ENCODE results near the gene SAMMSON. TPM values are rescaled to one million over a fixed set of nuclear protein-coding genes. Genes with fewer than 3 reads are reported as not detected.

SAMMSON gene
- total and polyA plus RNA-seq, 2 of the 4 experiments (the other 2 are of a cell fraction), result not detected

DNA sequence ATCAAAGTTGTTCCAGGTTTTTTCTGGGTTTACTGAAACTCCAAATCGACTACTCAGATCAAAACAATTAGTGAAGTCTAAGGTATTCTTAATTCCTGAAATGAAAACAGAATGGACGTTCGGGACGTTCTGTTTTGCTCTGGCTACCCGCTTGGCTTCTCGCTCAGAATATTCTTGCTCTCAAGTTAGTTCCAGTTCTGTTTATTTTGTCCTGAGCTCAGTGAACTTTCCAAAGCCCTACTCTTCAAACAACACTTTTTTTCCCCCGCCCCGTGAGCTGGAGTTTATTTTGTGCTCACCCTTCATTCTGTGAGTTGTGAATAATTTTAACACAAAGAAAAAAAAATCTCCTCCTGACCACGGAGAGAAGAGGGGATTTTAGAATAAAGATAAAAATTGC is 72.6 kb downstream of the SAMMSON start:
- Histone ChIP-seq H3K18ac (ENCODE audit: low read depth, low read length) (no peak overlapping the region), H3K56ac (ENCODE audit: extremely low read depth, insufficient read depth, low read length) (no peak overlapping the region), H3K36me3 (ENCODE audit: control insufficient read depth, insufficient read depth, low read length) (no peaks in the 10 kb centered on the region), H4K20me1 (ENCODE audit: insufficient read depth, low read length) (no peaks in the 10 kb centered on the region), H2AK5ac (ENCODE audit: low read depth, low read length) (no peak overlapping the region), H4K5ac (ENCODE audit: low read depth, low read length) (no peak overlapping the region), H3K9me1 (ENCODE audit: insufficient read depth, low read length) (no peaks in the 10 kb centered on the region), H3K4me3 (ENCODE audit: insufficient read depth, low read depth, low read length) (peak overlapping the region; percentile 31; the same call in 1 of the 2 replicates), H2BK120ac (ENCODE audit: low read depth, low read length) (no peak overlapping the region), H3K9ac (ENCODE audit: low read depth, low read length) (no peak overlapping the region), H3K27ac (ENCODE audit: insufficient read depth, low read length) (no peak overlapping the region), H3K4me1 (ENCODE audit: control insufficient read depth, insufficient read depth, low read length) (no peaks in the 10 kb centered on the region), H4K8ac (ENCODE audit: low read depth in 2 of 2, low read length in 2 of 2) (no peak overlapping the region), H2BK5ac (ENCODE audit: low read depth, low read length, poor library complexity, severe bottlenecking) (no peak overlapping the region), H3K4me2 (ENCODE audit: low read depth, low read length) (peak overlapping the region; percentile 89), H4K91ac (ENCODE audit: insufficient read depth, low read depth, low read length) (no peak overlapping the region), H3K14ac (replicated peaks; ENCODE audit: low read depth, low read length) (no peak overlapping the region), H3K79me1 (ENCODE audit: low read depth in 1 of 2, low read length in 2 of 2) (no peaks in the 10 kb centered on the region), H3K4ac (ENCODE audit: low read depth, low read length) (no peak overlapping the region), H2BK15ac (ENCODE audit: low read depth, low read length) (no peak overlapping the region), H3K9me3 (ENCODE audit: control insufficient read depth, insufficient read depth, low read length) (no peaks in the 10 kb centered on the region), H2AK9ac (replicated peaks; ENCODE audit: low read depth, low read length, poor library complexity) (no peak overlapping the region), H2AFZ (replicated peaks; ENCODE audit: low read length, poor library complexity) (no peak overlapping the region), H3K23ac (ENCODE audit: low read depth, low read length) (no peak overlapping the region), H3K27me3 (ENCODE audit: control insufficient read depth, insufficient read depth, low read length) (peaks cover 31% of the 10 kb centered on the region), H2BK20ac (ENCODE audit: low read depth, low read length) (no peak overlapping the region)
- ChIA-PET CTCF (interaction anchor here (0.8 kb wide), 1 partner anchor 10 kb away, joined by 3 read pairs; no protein-coding TSS in a partner anchor), POLR2A (ENCODE audit: unreplicated experiment) (no interaction called here)
- BruUV-seq (replicated peaks), result no TSS peak
- intact Hi-C loops (cut with micrococcal nuclease) (loop anchor here (10.0 kb wide), 1 partner anchor 443 kb away; no protein-coding TSS in a partner anchor), in situ Hi-C loops (cut with MboI; ENCODE audit: low sequenced_read_pairs) (loop anchor here (25.0 kb wide), 1 partner anchor 1590 kb away; no protein-coding TSS in a partner anchor), dilution Hi-C loops (cut with HindIII; ENCODE audit: low sequenced_read_pairs, unreplicated experiment) (no loop called here)
- DNase-seq, result no peak
- no peak for TF ChIP-seq SMC3 (IDR thresholded peaks at IDR 0.05; ENCODE audit: low read depth, low read length)
- TF ChIP-seq RAD21 (IDR thresholded peaks at IDR 0.05; ENCODE audit: low read length), result no peak
- TF ChIP-seq NFE2L2 (IDR thresholded peaks at IDR 0.05; ENCODE audit: low read depth, low read length), result no peak
- TF ChIP-seq BHLHE40 (IDR thresholded peaks at IDR 0.05; ENCODE audit: low read depth, low read length), result no peak
- no peak for TF ChIP-seq RFX5 (IDR thresholded peaks at IDR 0.05; ENCODE audit: low read depth, low read length)
- no peak for TF ChIP-seq CHD1 (IDR thresholded peaks at IDR 0.05; ENCODE audit: low read depth, low read length)
- no peak for TF ChIP-seq CEBPB (IDR thresholded peaks at IDR 0.05; ENCODE audit: low read depth, low read length)
- TF ChIP-seq POLR2A (IDR thresholded peaks at IDR 0.05; ENCODE audit: low read depth, low read length), result no peak
- TF ChIP-seq, protein P1, sequence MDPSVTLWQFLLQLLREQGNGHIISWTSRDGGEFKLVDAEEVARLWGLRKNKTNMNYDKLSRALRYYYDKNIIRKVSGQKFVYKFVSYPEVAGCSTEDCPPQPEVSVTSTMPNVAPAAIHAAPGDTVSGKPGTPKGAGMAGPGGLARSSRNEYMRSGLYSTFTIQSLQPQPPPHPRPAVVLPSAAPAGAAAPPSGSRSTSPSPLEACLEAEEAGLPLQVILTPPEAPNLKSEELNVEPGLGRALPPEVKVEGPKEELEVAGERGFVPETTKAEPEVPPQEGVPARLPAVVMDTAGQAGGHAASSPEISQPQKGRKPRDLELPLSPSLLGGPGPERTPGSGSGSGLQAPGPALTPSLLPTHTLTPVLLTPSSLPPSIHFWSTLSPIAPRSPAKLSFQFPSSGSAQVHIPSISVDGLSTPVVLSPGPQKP (IDR thresholded peaks at IDR 0.05; ENCODE audit: borderline replicate concordance, low read depth, low read length), result no peak
- no peak for TF ChIP-seq FOS (IDR thresholded peaks at IDR 0.05; ENCODE audit: low read depth, low read length)
- TF ChIP-seq MAZ (IDR thresholded peaks at IDR 0.05; ENCODE audit: borderline replicate concordance, low read depth, low read length), result no peak
- TF ChIP-seq, protein P2, sequence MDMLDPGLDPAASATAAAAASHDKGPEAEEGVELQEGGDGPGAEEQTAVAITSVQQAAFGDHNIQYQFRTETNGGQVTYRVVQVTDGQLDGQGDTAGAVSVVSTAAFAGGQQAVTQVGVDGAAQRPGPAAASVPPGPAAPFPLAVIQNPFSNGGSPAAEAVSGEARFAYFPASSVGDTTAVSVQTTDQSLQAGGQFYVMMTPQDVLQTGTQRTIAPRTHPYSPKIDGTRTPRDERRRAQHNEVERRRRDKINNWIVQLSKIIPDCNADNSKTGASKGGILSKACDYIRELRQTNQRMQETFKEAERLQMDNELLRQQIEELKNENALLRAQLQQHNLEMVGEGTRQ (IDR thresholded peaks at IDR 0.05; ENCODE audit: low read depth, low read length), result no peak
- no peak for TF ChIP-seq RCOR1 (IDR thresholded peaks at IDR 0.05; ENCODE audit: insufficient replicate concordance, low read length)
- WGBS, 2 experiments (ENCODE audit: extremely low coverage in 2 of 2, insufficient read length in 1 of 2), result no CpG with 5 or more reads among the region's 9 CpGs
- no peak for ATAC-seq (ENCODE audit: low read depth)
